SJSA1 (cell line): Measurements from ENCODE around the gene SH3BP2. TPM values are rescaled to one million over a fixed set of nuclear protein-coding genes. Genes with fewer than 3 reads are reported as not detected.
A peak's percentile ranks its signal among the peaks of the same experiment; 100 is the strongest.

Source experiments
- DNase-seq, 2 experiments: peaks; one replicate each; pipeline ENCODE4 v3.0.0-alpha.2; 2015 to 2020; ENCODE audit warnings: low spot score in 2 of 2, low read depth in 1 of 2
- H3K27ac ChIP-seq: fragments of 250-450 bp; sonication (Bioruptor Pico); 2 replicates; pipeline ENCODE4 v1.5.1; 2020; ENCODE audit warnings: mild to moderate bottlenecking, moderate library complexity
- H3K27me3 ChIP-seq: fragments of 250-450 bp; sonication (Bioruptor Pico); replicated peaks from 2 replicates; pipeline ENCODE4 v1.5.1; 2020; ENCODE audit warnings: mild to moderate bottlenecking, moderate library complexity
- H3K36me3 ChIP-seq: fragments of 250-450 bp; sonication (Bioruptor Pico); 2 replicates; pipeline ENCODE4 v1.5.1; 2020; ENCODE audit warnings: mild to moderate bottlenecking
- H3K4me1 ChIP-seq: fragments of 250-450 bp; sonication (Bioruptor Pico); replicated peaks from 2 replicates; pipeline ENCODE4 v1.6.1; 2021; ENCODE audit warnings: mild to moderate bottlenecking
- H3K4me3 ChIP-seq: fragments of 250-450 bp; sonication (Bioruptor Pico); 2 replicates; pipeline ENCODE4 v1.5.1; 2020; ENCODE audit warnings: mild to moderate bottlenecking
- H3K9me3 ChIP-seq: fragments of 250-450 bp; sonication (Bioruptor Pico); replicated peaks from 2 replicates; pipeline ENCODE4 v1.5.1; 2020; ENCODE audit warnings: mild to moderate bottlenecking
- total RNA-seq: library from RNA; depleted of rRNA; stranded (reverse); fragments of >200 nt; shearing (Covaris generic); gene quantifications from 2 replicates; pipeline ENCODE4 v1.2.3, GENCODE V29; 2014

Gene SH3BP2
- total RNA-seq, 1 experiment from 2014 or later: 7.6 TPM

DNA sequence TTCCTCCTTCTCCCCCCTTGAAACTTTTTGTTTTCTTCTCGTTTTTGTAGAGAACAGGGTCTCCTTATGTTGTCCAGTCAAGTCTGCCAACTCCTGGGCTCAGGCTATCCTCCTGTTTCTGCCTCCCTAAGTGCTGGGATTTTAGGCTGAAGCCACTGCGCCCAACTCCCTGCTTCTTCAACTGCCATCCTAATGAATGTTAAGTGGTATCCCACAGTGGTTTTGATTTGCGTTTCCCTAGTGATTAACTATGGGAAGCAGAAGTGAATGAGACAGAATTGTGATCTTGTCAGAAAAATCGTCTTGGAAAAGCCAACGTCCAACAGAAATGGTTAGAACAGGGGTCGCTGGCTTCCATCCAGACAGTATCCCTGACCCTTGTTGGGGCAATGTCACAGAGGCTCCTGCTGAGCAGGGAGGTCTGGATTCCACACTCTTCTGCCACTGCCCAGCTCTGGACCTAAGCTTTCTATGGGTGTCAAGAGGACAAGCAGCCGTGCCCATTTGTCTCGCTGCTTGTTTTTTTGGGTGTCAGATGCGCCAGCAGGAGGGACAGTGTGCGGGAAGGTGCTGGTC, 49.9 kb downstream of the SH3BP2 start:
- peak overlapping the region; percentile 63; the same call in 1 of the 2 replicates for H3K27ac ChIP-seq
- H3K9me3 ChIP-seq: no peaks in the 10 kb centered on the region
- H3K4me3 ChIP-seq: peak overlapping the region; percentile 81
- no peak for DNase-seq
- H3K36me3 ChIP-seq: peaks cover 6% of the 10 kb centered on the region; the same call in 1 of the 2 replicates
- H3K27me3 ChIP-seq: no peaks in the 10 kb centered on the region
- peaks cover 6% of the 10 kb centered on the region for H3K4me1 ChIP-seq

DNA sequence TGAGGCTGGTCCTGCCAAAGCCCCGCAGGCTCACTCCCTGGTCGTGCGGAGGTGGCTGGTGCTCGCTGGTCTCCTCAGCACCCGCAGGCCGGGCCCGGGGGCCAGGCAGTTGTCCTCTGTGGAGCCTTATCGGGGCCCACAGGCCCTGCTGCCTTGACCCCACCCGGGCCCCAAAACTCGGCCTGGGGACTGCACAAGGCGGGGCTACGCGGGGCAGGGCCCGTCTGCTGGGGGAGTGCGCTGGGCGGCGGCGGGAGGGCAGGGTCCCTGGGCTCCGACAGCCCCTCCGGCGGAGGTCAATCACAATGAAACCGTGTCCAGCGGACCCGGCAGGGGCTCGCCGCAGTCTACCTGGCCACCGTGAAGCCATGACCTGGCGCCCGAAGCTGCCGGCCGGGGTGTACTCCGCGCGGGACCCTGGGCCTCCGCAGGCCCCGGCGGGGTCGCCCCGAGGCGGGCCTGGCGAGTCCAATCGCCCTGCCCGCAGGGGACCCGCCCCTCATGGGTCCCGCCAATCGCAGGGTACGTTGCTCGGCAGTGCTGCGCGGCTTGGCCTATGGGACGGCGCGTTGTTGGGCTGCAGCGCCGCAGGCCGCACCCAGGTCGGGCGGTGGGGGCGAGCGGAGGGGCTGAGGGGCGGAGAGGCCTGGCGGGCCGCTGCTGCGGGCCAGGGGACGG, 50.5 kb downstream of the SH3BP2 start, which contains the start of gene ADD1:
TSS of gene ADD1 (plus strand) at position 582 of the 678 bp plus-strand sequence. CDS start 32,072 bp downstream, outside the sequence.
- H3K9me3 ChIP-seq: no peaks in the 10 kb centered on the region
- H3K27me3 ChIP-seq: no peaks in the 10 kb centered on the region
- H3K36me3 ChIP-seq: peaks cover 6% of the 10 kb centered on the region; the same call in 1 of the 2 replicates
- peaks cover 6% of the 10 kb centered on the region for H3K4me1 ChIP-seq
- peak within 1 kb of the TSS; percentile 63 for H3K27ac ChIP-seq
- H3K4me3 ChIP-seq: peak within 1 kb of the TSS; percentile 81
- peak; percentile 75 to 91 for DNase-seq

DNA sequence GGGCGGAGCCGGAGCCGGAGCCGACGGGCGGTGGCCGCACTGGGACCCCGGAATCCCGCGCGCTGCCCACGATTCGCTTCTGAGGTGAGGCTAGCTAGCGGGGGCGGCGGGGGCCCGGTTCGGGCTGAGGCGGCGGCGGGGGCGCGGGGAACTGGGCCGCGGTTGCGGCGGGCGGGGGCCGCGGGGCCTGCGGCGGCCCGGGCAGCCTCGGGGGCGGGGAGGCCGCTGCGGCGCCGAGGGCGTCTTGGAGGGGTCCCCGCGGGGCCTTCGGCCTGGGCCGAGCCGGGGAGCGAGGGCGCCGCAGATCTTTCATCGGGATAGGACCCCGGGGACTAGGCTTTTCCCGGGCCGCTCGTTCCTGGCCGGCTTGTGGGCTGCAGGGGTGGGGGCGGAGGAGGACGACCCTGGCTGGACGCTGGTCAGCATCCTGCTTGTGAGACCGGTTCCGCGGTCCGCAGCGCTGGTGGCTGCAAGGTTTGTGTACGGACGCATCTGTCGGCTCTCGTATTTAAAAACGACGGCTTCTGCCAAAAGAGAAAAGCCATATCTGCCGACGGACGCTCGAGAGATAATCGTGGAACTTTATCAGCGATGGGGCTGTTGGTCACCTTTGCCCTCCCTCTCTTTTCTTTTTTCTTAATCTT, 51.2 kb downstream of the SH3BP2 start:
- H3K27me3 ChIP-seq: no peaks in the 10 kb centered on the region
- DNase-seq: peak in 1 of 2 experiments; percentile 21
- H3K4me3 ChIP-seq: peak overlapping the region; percentile 81
- H3K27ac ChIP-seq: no peak overlapping the region
- H3K4me1 ChIP-seq: peaks cover 6% of the 10 kb centered on the region
- peaks cover 6% of the 10 kb centered on the region; the same call in 1 of the 2 replicates for H3K36me3 ChIP-seq
- no peaks in the 10 kb centered on the region for H3K9me3 ChIP-seq

DNA sequence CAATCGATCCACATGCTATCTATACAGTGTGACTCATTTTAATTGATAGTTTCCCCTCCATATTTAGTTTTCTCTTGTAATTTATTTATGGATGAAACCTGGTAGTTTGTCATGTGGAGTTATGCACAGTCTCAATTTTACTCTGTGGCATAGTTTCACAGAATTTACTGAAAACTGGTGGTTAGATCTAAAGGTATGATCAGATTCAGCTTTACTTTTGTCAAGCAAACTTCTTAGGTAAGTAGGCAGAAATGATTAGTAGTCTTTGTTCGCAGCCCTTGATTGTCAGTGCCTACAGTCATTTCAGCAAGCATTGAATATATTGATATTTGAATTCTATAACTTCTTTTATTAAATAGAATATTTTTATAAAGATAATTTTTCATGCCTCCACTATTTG, 53.3 kb downstream of the SH3BP2 start:
- peaks cover 6% of the 10 kb centered on the region for H3K4me1 ChIP-seq
- DNase-seq: no peak
- no peak overlapping the region for H3K27ac ChIP-seq
- peaks cover 6% of the 10 kb centered on the region; the same call in 1 of the 2 replicates for H3K36me3 ChIP-seq
- no peaks in the 10 kb centered on the region for H3K9me3 ChIP-seq
- no peaks in the 10 kb centered on the region for H3K27me3 ChIP-seq
- H3K4me3 ChIP-seq: no peak overlapping the region

DNA sequence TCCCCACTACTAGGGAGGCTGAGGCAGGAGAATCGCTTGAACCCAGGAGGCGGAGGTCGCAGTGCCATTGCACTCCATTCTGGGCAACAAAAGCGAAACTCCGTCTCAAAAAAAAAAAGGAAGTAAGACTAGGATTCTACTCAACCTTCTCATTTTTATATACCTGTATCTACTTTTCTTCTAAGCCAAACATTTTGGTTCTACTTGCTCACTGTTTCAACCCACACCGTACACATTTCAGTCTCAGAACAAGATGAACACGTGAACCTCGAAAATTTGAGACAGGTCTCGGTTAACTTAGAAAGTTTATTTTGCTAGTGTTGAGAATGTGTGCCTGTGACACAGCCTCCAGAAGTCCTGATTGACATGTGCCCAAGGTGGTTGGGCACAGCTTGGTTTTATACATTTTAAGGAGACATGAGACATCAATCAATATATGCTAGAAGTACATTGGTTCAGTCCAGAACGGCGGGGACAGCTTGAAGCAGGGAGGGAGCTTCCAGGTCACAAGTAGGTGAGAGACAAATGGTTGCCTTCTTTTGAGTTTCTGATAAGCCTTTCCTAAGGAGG, 54.5 kb downstream of the SH3BP2 start:
- Histone ChIP-seq H3K36me3 (peaks cover 6% of the 10 kb centered on the region; the same call in 1 of the 2 replicates), H3K4me3 (no peak overlapping the region), H3K27me3 (no peaks in the 10 kb centered on the region), H3K4me1 (peaks cover 6% of the 10 kb centered on the region), H3K9me3 (no peaks in the 10 kb centered on the region), H3K27ac (no peak overlapping the region)
- DNase-seq: no peak

DNA sequence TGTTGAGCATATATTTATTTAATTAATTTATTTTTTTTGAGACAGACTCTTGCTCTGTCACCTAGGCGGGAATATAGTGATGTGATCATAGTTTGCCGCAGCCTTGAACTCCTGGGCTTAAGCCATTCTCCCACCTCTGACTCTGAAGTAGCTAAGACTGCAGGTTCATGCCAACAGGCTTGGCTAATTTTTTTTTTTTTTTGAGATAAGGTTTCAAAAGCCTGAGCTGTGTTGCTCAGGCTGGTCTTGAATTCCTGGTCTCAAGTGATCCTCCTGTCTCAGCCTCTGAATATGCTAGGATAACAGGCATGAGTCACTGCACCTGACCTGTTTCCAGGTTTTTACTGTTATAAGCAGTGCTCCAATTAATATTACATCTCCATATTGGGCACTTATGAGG, 55.6 kb downstream of the SH3BP2 start:
- Histone ChIP-seq H3K36me3 (peaks cover 3% of the 10 kb centered on the region; the same call in 1 of the 2 replicates), H3K9me3 (no peaks in the 10 kb centered on the region), H3K4me1 (no peaks in the 10 kb centered on the region), H3K4me3 (no peak overlapping the region), H3K27ac (no peak overlapping the region), H3K27me3 (no peaks in the 10 kb centered on the region)
- no peak for DNase-seq

DNA sequence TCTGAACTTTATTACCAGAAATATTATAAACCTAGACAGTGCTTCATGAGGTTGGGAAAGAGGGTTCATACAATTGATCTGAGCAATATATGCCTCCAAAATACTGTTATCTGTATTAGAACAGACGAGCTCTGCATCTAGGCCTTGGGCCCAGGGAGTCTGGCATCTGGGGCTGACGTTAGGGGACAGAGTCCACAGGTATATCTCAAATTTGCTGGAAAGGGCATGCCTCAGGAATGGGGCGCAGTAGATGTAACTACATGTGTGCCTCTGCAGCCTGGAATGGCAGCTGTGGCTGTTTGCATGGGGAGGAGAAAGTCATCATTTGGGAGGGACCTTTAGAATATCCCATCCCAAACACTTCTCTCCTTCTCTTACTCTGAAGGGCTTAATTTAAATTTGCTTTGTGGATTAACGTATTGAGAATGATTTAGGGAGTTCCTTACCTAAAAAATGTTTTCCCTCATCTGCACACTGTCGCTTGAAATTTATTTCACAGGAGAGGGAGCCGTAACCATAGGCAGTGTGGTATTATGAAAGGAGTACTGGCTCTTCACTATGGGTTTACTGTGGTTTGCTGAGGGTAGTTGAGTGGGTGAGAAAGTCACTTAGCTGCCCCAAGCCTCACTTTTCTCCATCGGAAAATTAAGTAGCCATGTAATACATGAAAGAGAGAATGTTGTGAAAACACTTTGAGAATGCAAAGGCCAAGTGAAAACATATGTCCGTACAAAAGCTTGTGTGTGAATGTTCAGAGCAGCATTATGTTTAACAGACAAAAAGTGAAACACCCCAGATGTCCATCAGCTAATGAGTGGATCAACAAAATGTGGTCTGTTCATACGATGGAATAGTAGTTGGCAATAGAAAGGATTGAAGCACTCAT, 56.6 kb downstream of the SH3BP2 start:
- Histone ChIP-seq H3K9me3 (no peaks in the 10 kb centered on the region), H3K27ac (no peak overlapping the region), H3K4me3 (no peak overlapping the region), H3K36me3 (no peaks in the 10 kb centered on the region; the same call in 1 of the 2 replicates), H3K4me1 (no peaks in the 10 kb centered on the region), H3K27me3 (no peaks in the 10 kb centered on the region)
- DNase-seq: no peak

DNA sequence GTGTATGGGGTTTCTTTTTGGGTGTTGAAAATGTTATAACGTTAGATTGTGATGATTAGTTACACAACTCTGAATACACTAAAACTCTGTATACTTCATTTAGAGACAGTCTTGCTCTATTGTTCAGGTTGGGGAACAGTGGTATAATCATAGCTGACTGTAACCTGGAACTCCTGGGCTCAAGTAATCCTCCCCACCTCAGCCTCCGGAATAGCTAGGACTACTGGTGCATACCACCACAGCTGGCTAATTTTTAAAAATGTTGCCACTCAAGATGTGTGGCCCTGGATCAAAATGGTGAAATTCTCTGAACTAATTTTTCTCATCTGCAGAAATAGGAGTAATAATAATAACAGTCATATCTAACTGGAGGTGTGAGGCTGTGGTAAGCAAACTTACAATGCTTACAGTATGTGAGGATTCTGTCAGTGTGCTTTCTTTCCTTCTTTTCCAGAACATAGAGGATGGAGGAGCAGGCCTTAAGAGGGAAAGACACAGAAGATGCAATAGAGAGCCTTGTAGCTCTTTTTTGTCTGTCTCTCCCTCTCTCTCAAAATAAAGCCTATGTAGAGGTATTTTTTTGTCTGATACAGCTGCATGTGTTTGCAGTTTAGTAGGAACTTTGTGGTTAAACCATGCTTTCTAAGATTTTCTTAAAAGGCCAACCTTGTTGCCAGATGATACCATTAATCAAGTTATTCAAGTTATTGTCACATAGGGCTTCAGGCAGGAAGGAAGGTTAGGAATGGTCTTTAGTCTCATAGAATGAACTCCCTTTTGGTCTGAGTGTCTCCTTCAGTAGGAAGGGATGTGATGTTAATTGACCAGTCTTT, 58.3 kb downstream of the SH3BP2 start:
- Histone ChIP-seq H3K4me1 (no peaks in the 10 kb centered on the region), H3K27ac (no peak overlapping the region), H3K4me3 (no peak overlapping the region), H3K9me3 (no peaks in the 10 kb centered on the region), H3K27me3 (no peaks in the 10 kb centered on the region), H3K36me3 (no peaks in the 10 kb centered on the region; the same call in 1 of the 2 replicates)
- DNase-seq: no peak

DNA sequence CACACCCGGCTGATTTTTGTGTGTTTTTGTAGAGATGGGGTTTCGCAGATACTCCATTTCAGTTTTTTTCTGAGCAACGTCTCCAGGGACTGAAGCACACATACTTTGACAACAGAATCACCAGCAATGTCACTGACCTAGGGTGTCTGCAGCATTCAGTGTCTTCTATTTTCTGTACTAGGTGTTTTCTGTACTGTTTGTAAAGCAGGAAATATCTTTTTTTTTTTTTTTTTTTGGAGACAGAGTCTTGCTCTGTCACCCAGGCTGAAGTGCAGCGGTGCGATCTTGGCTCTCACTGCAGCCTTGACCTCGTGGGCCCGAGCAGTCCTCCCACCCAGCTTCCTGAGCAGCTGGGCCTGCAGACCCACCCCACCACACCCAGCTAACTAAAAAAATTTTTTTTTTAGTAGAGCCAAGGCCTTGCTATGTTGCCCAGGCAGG, 59.6 kb downstream of the SH3BP2 start:
- Histone ChIP-seq H3K27ac (no peak overlapping the region), H3K27me3 (no peaks in the 10 kb centered on the region), H3K4me1 (no peaks in the 10 kb centered on the region), H3K36me3 (no peaks in the 10 kb centered on the region; the same call in 1 of the 2 replicates), H3K9me3 (no peaks in the 10 kb centered on the region), H3K4me3 (no peak overlapping the region)
- no peak for DNase-seq

DNA sequence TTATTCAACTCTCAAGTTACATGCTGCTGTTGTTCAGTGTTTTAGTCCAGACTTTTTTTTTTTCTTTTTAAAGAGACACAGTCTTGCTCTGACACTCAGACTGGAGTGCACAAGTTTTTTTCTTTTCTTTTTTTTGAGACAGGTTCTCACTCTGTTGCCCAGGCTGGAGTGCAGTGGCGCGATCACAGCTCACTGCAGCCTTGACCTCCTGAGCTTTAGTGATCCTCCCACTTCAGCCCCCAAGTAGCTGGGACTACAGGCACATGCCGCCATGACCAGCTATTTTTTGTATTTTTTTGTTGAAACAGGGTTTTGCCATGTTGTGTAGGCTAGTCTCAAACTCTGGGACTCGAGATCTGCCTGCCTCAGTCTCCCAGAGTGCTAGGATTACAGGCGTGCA, 62.7 kb downstream of the SH3BP2 start:
- Histone ChIP-seq H3K27me3 (no peaks in the 10 kb centered on the region), H3K4me1 (no peaks in the 10 kb centered on the region), H3K36me3 (no peaks in the 10 kb centered on the region; the same call in 1 of the 2 replicates), H3K9me3 (no peaks in the 10 kb centered on the region), H3K27ac (no peak overlapping the region), H3K4me3 (no peak overlapping the region)
- DNase-seq: no peak

DNA sequence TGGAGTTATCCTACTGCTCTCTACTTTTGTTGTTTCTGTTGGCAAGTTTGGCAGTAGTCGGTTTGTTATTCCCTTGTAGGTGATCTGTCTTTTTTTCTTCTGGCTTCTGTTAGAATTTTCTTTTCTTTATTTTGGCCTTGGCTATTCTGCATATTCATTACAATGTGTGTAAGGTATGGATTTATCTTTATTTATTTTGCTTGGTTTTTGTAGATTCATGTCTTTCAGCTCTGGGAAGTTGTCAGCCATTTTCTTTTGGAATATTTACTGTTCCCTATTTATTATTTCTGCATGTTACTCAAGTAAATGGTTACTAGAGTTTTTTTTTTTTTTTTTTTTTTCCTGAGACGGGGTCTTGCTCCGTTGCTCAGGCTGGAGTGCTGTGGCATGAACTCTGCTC, 63.4 kb downstream of the SH3BP2 start:
- Histone ChIP-seq H3K27me3 (no peaks in the 10 kb centered on the region), H3K9me3 (no peaks in the 10 kb centered on the region), H3K36me3 (no peaks in the 10 kb centered on the region; the same call in 1 of the 2 replicates), H3K4me1 (no peaks in the 10 kb centered on the region), H3K27ac (no peak overlapping the region), H3K4me3 (no peak overlapping the region)
- DNase-seq: no peak

DNA sequence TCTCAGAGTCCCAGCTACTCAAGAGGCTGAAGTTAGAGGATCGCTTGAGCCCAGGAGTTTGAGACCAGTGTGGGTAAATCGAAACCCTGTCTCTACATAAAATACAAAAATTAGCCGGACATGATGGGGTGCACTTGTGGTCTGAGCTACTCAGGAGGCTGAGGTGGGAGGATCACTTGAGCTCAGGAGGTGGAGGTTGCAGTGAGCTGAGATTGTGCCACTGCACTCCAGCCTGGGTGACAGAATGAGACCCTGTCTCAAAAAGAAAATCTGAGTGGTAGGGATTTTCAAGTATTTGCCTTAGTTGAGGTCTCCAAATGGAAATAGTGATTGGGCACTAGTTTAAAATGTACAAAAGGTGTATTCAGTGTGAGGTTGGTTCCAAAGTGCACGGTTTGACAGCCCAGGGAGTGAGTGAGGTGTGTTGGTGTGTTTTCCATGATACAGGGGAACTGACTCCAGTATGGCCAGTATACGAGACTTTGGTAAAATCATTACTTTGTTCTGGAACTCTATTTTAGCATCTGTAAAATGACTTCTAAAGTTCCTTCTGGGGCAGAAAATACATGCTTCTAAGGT, 64.6 kb downstream of the SH3BP2 start:
- no peak overlapping the region for H3K27ac ChIP-seq

More for the DNA sequence above, 64.6 kb downstream of the SH3BP2 start:
- H3K9me3 ChIP-seq: no peaks in the 10 kb centered on the region
- DNase-seq: no peak
- no peaks in the 10 kb centered on the region; the same call in 1 of the 2 replicates for H3K36me3 ChIP-seq
- H3K4me3 ChIP-seq: no peak overlapping the region
- no peaks in the 10 kb centered on the region for H3K27me3 ChIP-seq
- peaks cover 3% of the 10 kb centered on the region; the same call in 1 of the 2 replicates for H3K4me1 ChIP-seq
